Calu3 (cell line): ENCODE results near the gene JRKL. TPM values are rescaled to one million over a fixed set of nuclear protein-coding genes. Genes with fewer than 3 reads are reported as not detected.

Source experiments
- Bru-seq: library from RNA; stranded (reverse); fragments of 400-500 nt; gene quantifications from one replicate; lab custom pipeline; 2021; lab: Mats Ljungman, UMichigan
- BruChase-seq, 2 experiments: library from RNA; stranded (reverse); fragments of 400-500 nt; gene quantifications; one replicate each; lab custom pipeline; 2021; lab: Mats Ljungman, UMichigan
- BruUV-seq: library from RNA; stranded (reverse); fragments of 400-500 nt; replicated peaks from 2 replicates; lab custom pipeline; 2021; lab: Mats Ljungman, UMichigan
- CTCF ChIA-PET: fragments of 300-600 bp; sonication (Branson Sonifier 250); formaldehyde crosslinking; loops from one replicate; lab custom pipeline; 2022; ENCODE audit warnings: antibody characterized with exemption; lab: Charles Lee
- DNase-seq: peaks from one replicate; pipeline ENCODE4 v3.0.0; 2022
- H3K27ac Mint-ChIP-seq: one replicate; pipeline ENCODE4 v1.8.0; 2022; ENCODE audit warnings: mixed read lengths; ENCODE audit not compliant: unreplicated experiment
- H3K27me3 Mint-ChIP-seq: one replicate; pipeline ENCODE4 v1.8.0; 2022; ENCODE audit warnings: mixed read lengths; ENCODE audit not compliant: unreplicated experiment
- H3K36me3 Mint-ChIP-seq: one replicate; pipeline ENCODE4 v1.8.0; 2022; ENCODE audit warnings: mild to moderate bottlenecking, moderate library complexity, mixed read lengths; ENCODE audit not compliant: insufficient read depth, unreplicated experiment
- H3K4me1 Mint-ChIP-seq: one replicate; pipeline ENCODE4 v1.8.0; 2022; ENCODE audit warnings: mild to moderate bottlenecking, low read depth, mixed read lengths; ENCODE audit not compliant: unreplicated experiment
- H3K4me3 Mint-ChIP-seq: one replicate; pipeline ENCODE4 v1.8.0; 2022; ENCODE audit warnings: mild to moderate bottlenecking, low read depth, moderate library complexity, mixed read lengths; ENCODE audit not compliant: unreplicated experiment
- H3K9me3 Mint-ChIP-seq: one replicate; pipeline ENCODE4 v1.8.0; 2022; ENCODE audit warnings: low read depth, mixed read lengths; ENCODE audit not compliant: unreplicated experiment
- intact Hi-C: fragments of 100-400 bp; cut with micrococcal nuclease; formaldehyde crosslinking; loops from one replicate; pipeline ENCODE4 v1.10.0; 2022; ENCODE audit not compliant: unreplicated experiment
- long read RNA-seq: library from polyadenylated mRNA; stranded (forward); transcript quantifications from one replicate; pipeline ENCODE4 v2.0.0, GENCODE V29; 2022
- total RNA-seq: library from RNA; stranded (reverse); gene quantifications from 2 replicates; pipeline ENCODE4 v1.2.3, GENCODE V29; 2022
- TF ChIP-seq, protein P1 (sequence below): fragments of 200-600 bp; IDR thresholded peaks from one replicate; pipeline ENCODE4 v1.8.0; 2022; ENCODE audit warnings: antibody characterized with exemption; ENCODE audit not compliant: unreplicated experiment

Gene JRKL
- 9.3 and 11.6 TPM in 2 replicates for total RNA-seq
- percentile 81 among the genes with signal in this experiment for Bru-seq, nascent RNA
- percentile 84 among the genes with signal in this experiment for BruChase-seq, experiment 1, labeled RNA remaining after a 6-hour chase
- BruChase-seq, experiment 2, labeled RNA remaining after a 2-hour chase, result percentile 94 among the genes with signal in this experiment
- long read RNA-seq, transcript JRKL-201 (2 exons, 2,855 nt), result major isoform, 8 of 14 reads
- long read RNA-seq, partial matches to known transcripts, result 0 of 14 reads
- long read RNA-seq, other reads (novel, unspliced or antisense), result 6 of 14 reads

DNA sequence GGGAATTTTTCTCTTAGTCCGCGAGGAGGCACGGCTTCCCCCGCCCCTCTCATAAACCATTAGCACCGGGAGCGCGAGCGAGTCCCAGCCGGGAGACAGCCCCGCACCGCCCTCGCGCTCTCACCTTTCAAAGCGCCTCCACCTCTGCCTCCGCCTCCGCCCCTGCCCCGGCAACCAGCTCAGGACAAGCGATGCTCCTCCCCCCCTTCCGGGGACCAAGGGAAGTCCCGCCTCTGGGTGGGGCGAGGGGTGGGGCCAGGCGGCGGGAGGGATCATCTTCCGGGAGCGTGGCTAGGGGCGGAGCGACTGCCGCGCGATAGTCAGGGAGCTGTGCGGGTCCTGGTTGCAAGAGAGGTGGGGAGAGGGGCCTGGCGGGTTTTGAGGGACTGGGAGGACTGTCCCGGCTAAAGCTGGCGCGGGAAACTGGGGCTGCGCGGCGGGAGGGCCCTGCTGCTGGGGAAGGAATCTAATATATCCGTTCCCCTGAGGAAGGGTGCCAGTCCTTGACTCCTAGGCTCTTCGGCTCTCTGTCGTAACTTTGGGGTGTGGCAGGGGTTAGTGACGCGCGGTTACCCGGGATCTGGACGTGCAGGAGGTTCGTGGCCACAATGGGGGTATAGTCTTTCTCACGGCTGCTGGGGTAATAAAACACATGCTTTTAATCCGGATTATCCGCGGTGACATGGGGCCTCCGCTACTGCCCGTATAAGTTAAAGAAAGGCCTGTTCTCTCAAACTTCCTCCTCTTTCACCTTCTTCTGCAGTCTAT, at the start of gene JRKL, which contains the start of gene CCDC82:
Gene JRKL, plus strand, starts transcription at position 294 of the 768 bp plus-strand sequence. CDS start 637 bp downstream, outside the sequence.
Gene CCDC82, minus strand, starts transcription at position 193 of the 768 bp plus-strand sequence. CDS start 5,165 bp downstream, outside the sequence.
- CTCF ChIA-PET, result interaction anchor here (0.7 to 1.5 kb wide), 6 partner anchors 47 to 600 kb away, joined by 3 to 9 read pairs (median 4); partner anchors contain the start of genes FAM76B, MAML2 and MTMR2
- Mint-ChIP-seq H3K4me1 (peaks cover 33% of the 10 kb centered on the region), H3K36me3 (peaks cover 32% of the 10 kb centered on the region), H3K27me3 (no peaks in the 10 kb centered on the region), H3K9me3 (peaks cover 3% of the 10 kb centered on the region), H3K4me3 (peak within 1 kb of the TSS; percentile 92), H3K27ac (peak within 1 kb of the TSS; percentile 93)
- DNase-seq, result peak; percentile 96
- no TSS peak for BruUV-seq
- intact Hi-C loops, result loop anchor here (5.0 kb wide), 1 partner anchor 598 kb away; the partner anchor contains the start of gene CEP57
- TF ChIP-seq, protein P1, sequence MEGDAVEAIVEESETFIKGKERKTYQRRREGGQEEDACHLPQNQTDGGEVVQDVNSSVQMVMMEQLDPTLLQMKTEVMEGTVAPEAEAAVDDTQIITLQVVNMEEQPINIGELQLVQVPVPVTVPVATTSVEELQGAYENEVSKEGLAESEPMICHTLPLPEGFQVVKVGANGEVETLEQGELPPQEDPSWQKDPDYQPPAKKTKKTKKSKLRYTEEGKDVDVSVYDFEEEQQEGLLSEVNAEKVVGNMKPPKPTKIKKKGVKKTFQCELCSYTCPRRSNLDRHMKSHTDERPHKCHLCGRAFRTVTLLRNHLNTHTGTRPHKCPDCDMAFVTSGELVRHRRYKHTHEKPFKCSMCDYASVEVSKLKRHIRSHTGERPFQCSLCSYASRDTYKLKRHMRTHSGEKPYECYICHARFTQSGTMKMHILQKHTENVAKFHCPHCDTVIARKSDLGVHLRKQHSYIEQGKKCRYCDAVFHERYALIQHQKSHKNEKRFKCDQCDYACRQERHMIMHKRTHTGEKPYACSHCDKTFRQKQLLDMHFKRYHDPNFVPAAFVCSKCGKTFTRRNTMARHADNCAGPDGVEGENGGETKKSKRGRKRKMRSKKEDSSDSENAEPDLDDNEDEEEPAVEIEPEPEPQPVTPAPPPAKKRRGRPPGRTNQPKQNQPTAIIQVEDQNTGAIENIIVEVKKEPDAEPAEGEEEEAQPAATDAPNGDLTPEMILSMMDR, result no peak

DNA sequence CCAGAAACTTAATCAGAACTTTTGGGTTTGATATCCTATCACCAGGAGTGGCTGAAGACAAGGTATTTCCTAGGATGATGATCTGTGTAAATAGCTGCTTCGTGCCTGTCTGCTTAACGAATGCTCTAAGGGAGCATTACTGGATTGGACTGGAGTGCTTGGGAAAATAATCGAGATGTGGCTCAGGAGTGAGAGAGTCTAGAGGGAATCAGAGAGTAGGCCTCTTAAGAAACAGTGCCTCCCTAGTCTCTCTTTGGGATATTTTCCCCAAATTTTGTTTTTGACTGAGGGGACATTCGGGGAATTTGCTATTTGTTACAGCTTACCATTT, 49.3 kb upstream of the JRKL start:
- H3K36me3 Mint-ChIP-seq, result peaks cover 49% of the 10 kb centered on the region
- CTCF ChIA-PET, result interaction anchor here (0.7 to 1.9 kb wide), 5 partner anchors 16 to 491 kb away, joined by 3 to 6 read pairs (median 4); no protein-coding TSS in a partner anchor
- H3K4me1 Mint-ChIP-seq, result peaks cover 39% of the 10 kb centered on the region
- TF ChIP-seq, protein P1, result no peak
- H3K9me3 Mint-ChIP-seq, result no peaks in the 10 kb centered on the region
- DNase-seq, result no peak
- H3K4me3 Mint-ChIP-seq, result peak overlapping the region; percentile 95
- H3K27me3 Mint-ChIP-seq, result no peaks in the 10 kb centered on the region
- H3K27ac Mint-ChIP-seq, result peak overlapping the region; percentile 97
- TSS peak; percentile 4 for BruUV-seq
- intact Hi-C loops, result loop anchor here (2.0 to 5.0 kb wide), 6 partner anchors 34 to 328 kb away; no protein-coding TSS in a partner anchor

DNA sequence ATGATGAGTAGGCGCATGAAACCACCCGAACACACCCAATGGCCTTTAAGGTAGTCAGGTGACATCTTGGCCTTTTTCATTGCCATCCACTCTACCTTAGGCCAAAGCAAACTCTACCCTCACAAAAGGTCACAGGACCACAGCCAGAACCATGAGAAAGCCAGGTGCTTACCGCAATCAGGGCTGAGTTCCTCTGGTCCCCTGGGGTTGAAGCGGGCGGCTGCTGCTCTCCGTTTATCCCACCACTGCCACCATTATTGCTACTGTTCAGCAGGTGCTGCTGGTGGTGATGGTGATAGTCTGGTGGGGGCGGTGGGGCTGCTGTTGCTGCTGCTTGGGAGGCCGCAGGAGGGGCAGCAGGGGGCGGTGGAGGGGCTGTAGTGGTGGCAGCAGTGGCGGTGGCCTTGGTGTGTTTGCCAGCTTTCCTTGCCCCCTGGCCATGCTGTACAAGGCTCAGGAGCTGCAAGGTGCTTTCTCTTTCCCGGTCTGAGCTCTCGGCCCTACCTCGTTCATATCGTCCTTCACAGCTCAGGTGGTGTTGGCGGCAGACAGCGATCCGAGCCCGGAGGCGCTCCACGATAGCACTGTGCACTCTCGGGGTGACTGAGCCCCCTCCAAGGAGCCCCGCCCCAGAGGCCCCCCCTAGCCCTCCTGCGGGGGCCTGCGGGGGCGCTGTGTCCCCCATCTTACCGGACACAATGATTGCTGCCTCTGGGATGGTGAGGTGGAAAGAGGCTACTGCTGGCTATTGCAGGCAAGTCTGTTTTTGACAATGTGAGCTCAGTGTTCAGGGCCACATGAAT, 48.4 kb upstream of the JRKL start:
- peak; percentile 65 for DNase-seq
- Mint-ChIP-seq H3K4me1 (peaks cover 32% of the 10 kb centered on the region), H3K4me3 (peak overlapping the region; percentile 95), H3K27ac (peak overlapping the region; percentile 97), H3K36me3 (peaks cover 49% of the 10 kb centered on the region), H3K9me3 (no peaks in the 10 kb centered on the region), H3K27me3 (no peaks in the 10 kb centered on the region)
- intact Hi-C loops, result loop anchor here (2.0 to 5.0 kb wide), 9 partner anchors 27 to 505 kb away; no protein-coding TSS in a partner anchor
- CTCF ChIA-PET, result interaction anchor here (0.7 to 2.8 kb wide), 8 partner anchors 16 to 492 kb away, joined by 3 to 28 read pairs (median 6); no protein-coding TSS in a partner anchor
- TF ChIP-seq, protein P1, result no peak
- BruUV-seq, result no TSS peak
